RWPE2 (cell line): Measurements from ENCODE around the gene OR6Y1.

Experiments used
- ATAC-seq: fragments of 200-7000 bp; cut with Tn5 transposase; 3 replicates; pipeline ENCODE4 v1.9.1; 2021; ENCODE audit warnings: low read depth
- DNase-seq: peaks from one replicate; pipeline ENCODE4 v3.0.0-alpha.2; 2020; ENCODE audit warnings: low spot score
- H3K27ac ChIP-seq: fragments of 450-650 bp; 2 replicates; pipeline ENCODE4 v1.5.1; 2017; ENCODE audit warnings: mild to moderate bottlenecking; ENCODE audit not compliant: poor library complexity, severe bottlenecking
- H3K27me3 ChIP-seq: fragments of 250-450 bp; sonication (Bioruptor Pico); 2 replicates; pipeline ENCODE4 v1.5.1; 2021; ENCODE audit warnings: mild to moderate bottlenecking, moderate library complexity; ENCODE audit not compliant: insufficient read depth, poor library complexity, severe bottlenecking
- H3K36me3 ChIP-seq: fragments of 250-450 bp; sonication (Bioruptor Pico); 2 replicates; pipeline ENCODE4 v1.5.1; 2020; ENCODE audit warnings: low read depth, mild to moderate bottlenecking, moderate library complexity
- H3K4me1 ChIP-seq: fragments of 250-450 bp; sonication (Bioruptor Pico); 2 replicates; pipeline ENCODE4 v1.5.1; 2021; ENCODE audit warnings: mild to moderate bottlenecking, moderate library complexity; ENCODE audit not compliant: insufficient read depth, poor library complexity, severe bottlenecking
- H3K4me3 ChIP-seq: fragments of 250-450 bp; sonication (Bioruptor Pico); 2 replicates; pipeline ENCODE4 v1.5.1; 2021; ENCODE audit warnings: mild to moderate bottlenecking, moderate library complexity; ENCODE audit not compliant: severe bottlenecking
- H3K9me3 ChIP-seq: fragments of 250-450 bp; sonication (Bioruptor Pico); 2 replicates; pipeline ENCODE4 v1.5.1; 2021; ENCODE audit warnings: mild to moderate bottlenecking, moderate library complexity; ENCODE audit not compliant: severe bottlenecking
- TF ChIP-seq, protein P1 (sequence below): fragments of 450-650 bp; IDR thresholded peaks from one replicate; pipeline ENCODE4 v1.5.1; 2017; ENCODE audit warnings: mild to moderate bottlenecking, moderate library complexity; ENCODE audit not compliant: poor library complexity, severe bottlenecking

Gene OR6Y1

DNA sequence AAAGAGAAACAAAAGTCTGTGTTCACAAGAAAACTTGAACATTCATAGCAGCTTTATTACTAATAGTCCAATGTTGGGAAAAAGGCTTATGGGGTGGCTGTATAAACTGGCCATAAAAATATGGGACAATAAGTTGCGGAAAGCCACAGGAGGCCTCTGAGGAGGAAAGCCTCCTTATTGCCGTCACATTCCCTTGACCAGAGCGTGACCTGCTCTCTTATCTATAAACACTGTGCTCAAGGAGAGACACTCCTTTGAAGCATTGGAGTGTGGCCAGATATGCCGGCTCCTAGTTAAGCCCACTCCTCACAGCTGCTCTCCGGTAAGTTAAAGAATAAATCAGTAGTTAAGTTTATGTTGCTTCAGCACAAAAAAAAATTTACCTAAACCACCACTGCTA lies 19.7 kb downstream of the OR6Y1 start:
- TF ChIP-seq, protein P1, sequence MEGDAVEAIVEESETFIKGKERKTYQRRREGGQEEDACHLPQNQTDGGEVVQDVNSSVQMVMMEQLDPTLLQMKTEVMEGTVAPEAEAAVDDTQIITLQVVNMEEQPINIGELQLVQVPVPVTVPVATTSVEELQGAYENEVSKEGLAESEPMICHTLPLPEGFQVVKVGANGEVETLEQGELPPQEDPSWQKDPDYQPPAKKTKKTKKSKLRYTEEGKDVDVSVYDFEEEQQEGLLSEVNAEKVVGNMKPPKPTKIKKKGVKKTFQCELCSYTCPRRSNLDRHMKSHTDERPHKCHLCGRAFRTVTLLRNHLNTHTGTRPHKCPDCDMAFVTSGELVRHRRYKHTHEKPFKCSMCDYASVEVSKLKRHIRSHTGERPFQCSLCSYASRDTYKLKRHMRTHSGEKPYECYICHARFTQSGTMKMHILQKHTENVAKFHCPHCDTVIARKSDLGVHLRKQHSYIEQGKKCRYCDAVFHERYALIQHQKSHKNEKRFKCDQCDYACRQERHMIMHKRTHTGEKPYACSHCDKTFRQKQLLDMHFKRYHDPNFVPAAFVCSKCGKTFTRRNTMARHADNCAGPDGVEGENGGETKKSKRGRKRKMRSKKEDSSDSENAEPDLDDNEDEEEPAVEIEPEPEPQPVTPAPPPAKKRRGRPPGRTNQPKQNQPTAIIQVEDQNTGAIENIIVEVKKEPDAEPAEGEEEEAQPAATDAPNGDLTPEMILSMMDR, result no peak
- no peak overlapping the region for H3K4me3 ChIP-seq

DNA sequence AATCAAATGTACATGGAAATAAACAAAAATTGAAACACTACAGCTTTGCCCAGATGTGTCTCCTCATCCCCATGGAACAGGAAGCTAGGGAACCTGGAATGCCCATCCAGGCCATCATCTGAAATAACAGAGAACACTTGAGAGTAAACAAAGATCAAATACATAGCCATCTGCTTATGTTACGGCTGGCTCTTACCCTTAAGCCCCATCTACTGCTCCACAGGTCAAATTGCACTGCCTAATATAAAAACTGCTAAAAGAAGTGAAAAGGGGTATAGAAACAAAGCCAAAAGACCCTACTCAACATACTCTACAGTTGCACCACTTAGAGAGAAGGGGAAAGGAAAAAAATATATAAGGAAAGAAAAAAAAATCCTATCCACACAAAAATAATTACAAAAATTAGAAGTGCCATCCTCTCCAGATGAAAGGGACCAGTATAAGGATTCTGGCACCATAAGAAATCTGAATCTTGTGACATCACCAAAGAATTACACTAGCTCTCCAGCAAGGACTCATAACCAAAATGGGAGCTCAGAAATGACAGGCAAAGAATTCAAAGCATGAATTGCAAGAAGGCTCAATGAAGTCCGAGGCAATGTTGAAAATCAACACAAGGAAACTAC lies 26.9 kb downstream of the OR6Y1 start:
- no peaks in the 10 kb centered on the region for H3K27me3 ChIP-seq
- no peak overlapping the region for H3K4me3 ChIP-seq
- no peak for DNase-seq
- H3K9me3 ChIP-seq, result no peaks in the 10 kb centered on the region
- peak; percentile 42; the same call in 1 of the 3 replicates for ATAC-seq
- no peaks in the 10 kb centered on the region for H3K4me1 ChIP-seq
- TF ChIP-seq, protein P1, result peak; percentile 82
- H3K27ac ChIP-seq, result no peak overlapping the region
- no peaks in the 10 kb centered on the region for H3K36me3 ChIP-seq

More for the DNA sequence above, 19.7 kb downstream of the OR6Y1 start:
- no peaks in the 10 kb centered on the region for H3K9me3 ChIP-seq
- ATAC-seq (no peak), DNase-seq (no peak)
- H3K27ac ChIP-seq, result no peak overlapping the region
- H3K4me1 ChIP-seq, result no peaks in the 10 kb centered on the region
- H3K27me3 ChIP-seq, result peaks cover 7% of the 10 kb centered on the region
- H3K36me3 ChIP-seq, result no peaks in the 10 kb centered on the region

DNA sequence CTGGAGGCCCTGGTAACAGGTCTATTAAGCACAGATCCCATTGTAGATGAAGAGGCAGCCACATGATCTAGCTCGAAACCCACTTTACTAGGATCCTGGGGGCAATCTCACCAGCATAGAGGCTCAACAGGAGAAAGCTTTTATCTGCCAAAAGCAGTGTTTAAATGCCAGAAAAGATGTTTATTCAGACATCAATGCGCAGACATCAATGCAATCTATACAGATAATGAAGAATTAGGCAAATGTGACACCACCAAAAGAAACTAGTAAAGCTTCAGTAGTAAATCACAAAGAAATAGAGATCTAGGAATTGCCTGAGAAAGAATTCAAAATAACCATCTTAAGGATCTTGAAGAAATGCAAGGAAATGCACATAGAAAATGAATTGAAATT lies 32.5 kb downstream of the OR6Y1 start:
- Histone ChIP-seq H3K4me3 (no peak overlapping the region), H3K27ac (no peak overlapping the region), H3K4me1 (no peaks in the 10 kb centered on the region), H3K27me3 (peaks cover 11% of the 10 kb centered on the region), H3K36me3 (no peaks in the 10 kb centered on the region), H3K9me3 (no peaks in the 10 kb centered on the region)
- TF ChIP-seq, protein P1, result no peak
- DNase-seq, result no peak
- no peak for ATAC-seq

DNA sequence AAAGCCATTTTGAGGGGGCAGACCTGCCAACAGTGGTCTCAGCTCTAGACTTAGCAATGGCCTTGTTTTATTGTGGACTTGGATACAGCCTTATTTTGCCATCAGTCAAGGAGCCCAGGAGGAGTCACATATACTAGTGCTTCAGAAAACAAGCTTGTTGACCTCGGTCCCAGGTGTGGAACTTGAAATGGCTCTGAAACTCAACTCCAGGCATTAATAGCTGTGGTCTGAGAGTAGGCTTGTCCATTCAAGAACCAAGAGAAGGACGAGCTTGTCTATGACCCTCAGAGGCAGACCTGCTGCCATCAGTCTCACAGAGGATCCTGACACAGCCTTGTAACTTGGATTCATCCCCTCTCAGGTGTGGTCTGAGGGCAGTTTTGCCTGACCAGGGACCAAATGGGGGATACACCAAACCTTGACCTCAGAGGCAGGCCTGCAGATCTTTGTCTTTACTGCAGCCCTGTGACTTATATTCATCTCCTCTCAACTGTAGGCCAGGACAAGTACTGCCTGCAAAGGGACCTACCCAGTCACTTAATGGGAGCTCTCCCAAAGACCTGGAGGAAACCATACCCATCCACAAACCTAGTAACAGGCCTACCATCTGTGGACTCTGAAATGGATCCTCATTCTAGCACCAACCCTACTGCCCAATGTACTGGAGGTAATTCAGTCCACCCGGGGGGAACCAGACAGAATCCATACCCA lies 33.1 kb downstream of the OR6Y1 start:
- ATAC-seq, result no peak
- peaks cover 11% of the 10 kb centered on the region for H3K27me3 ChIP-seq
- H3K9me3 ChIP-seq, result no peaks in the 10 kb centered on the region
- TF ChIP-seq, protein P1, result no peak
- no peak overlapping the region for H3K27ac ChIP-seq
- H3K4me1 ChIP-seq, result no peaks in the 10 kb centered on the region
- no peaks in the 10 kb centered on the region for H3K36me3 ChIP-seq
- DNase-seq, result no peak
- no peak overlapping the region for H3K4me3 ChIP-seq

DNA sequence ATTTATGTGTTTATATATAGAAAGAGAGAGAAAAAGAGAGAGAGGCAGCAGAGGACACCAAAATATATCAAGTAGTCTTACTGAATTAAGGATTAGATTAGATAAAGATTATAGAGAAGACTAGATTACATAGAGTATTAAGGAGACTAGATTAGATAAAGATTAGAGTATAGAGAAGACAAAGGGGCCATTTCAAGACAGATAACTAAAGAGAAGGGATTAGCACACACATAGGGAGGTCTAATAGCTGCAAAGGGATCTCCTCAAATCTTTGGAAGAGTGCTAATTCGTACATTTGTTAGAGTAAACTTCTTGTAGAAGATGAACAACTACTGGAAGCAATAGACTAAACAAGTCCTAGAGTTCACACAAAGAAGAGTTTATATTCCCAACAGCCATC lies 34.2 kb downstream of the OR6Y1 start:
- Histone ChIP-seq H3K9me3 (no peaks in the 10 kb centered on the region), H3K27me3 (peaks cover 11% of the 10 kb centered on the region), H3K4me1 (no peaks in the 10 kb centered on the region), H3K36me3 (no peaks in the 10 kb centered on the region), H3K27ac (no peak overlapping the region), H3K4me3 (no peak overlapping the region)
- DNase-seq, result no peak
- no peak for ATAC-seq
- TF ChIP-seq, protein P1, result no peak
